A549 (cell line): Measurements from ENCODE around the gene TENM3. TPM values are rescaled to one million over a fixed set of nuclear protein-coding genes. Genes with fewer than 3 reads are reported as not detected.
A peak's percentile ranks its signal among the peaks of the same experiment; 100 is the strongest.

Experiments
- ATAC-seq, 2 experiments: fragments of 200-7000 bp in 1 of 2; fragments of >200 bp in 1 of 2; cut with Nextera tagmentation in 1 of 2; cut with Tn5 transposase in 1 of 2; 3 replicates each; pipeline versions ENCODE4 v1.8.0 to v1.9.1; 2018 to 2020; ENCODE audit warnings: mild to moderate bottlenecking in 1 of 2, moderate library complexity in 1 of 2
- CTCF ChIA-PET: fragments of 300-600 bp; sonication (Branson Sonifier 250); formaldehyde crosslinking; extraction: SDS; loops from one replicate; lab custom pipeline; 2021; ENCODE audit warnings: antibody characterized with exemption, inconsistent platforms; lab: Yijun Ruan, JAX
- POLR2A ChIA-PET: fragments of 350-600 bp; formaldehyde crosslinking; extraction: SDS; loops from one replicate; lab custom pipeline; 2021; ENCODE audit warnings: antibody characterized with exemption, inconsistent platforms; lab: Yijun Ruan, JAX
- DNase-seq, 2 experiments: peaks; one replicate each; pipeline versions ENCODE4 v3.0.0 to v3.0.0-alpha.2; 2011 to 2016; ENCODE audit warnings: low read depth in 1 of 2, low spot score in 1 of 2
- FAIRE-seq: peaks from 2 replicates; lab custom pipeline; 2011; peaks lifted over from hg19 to GRCh38; lab: Jason Lieb, UNC
- H3K27ac ChIP-seq, 2 experiments: fragments of >200 bp; sonication (Bioruptor Twin); formaldehyde crosslinking; 3 replicates each; pipeline ENCODE4 v1.5.1; 2016 to 2017
- H3K4me1 ChIP-seq: fragments of >200 bp; sonication (Bioruptor Twin); formaldehyde crosslinking; 3 replicates; pipeline ENCODE4 v1.6.1; 2016
- H3K4me2 ChIP-seq: fragments of >200 bp; sonication (Bioruptor Twin); formaldehyde crosslinking; 3 replicates; pipeline ENCODE4 v1.6.1; 2016
- H3K4me3 ChIP-seq: fragments of >200 bp; sonication (Bioruptor Twin); formaldehyde crosslinking; 3 replicates; pipeline ENCODE4 v1.5.1; 2016
- H3K9me3 ChIP-seq: fragments of >200 bp; sonication (Bioruptor Twin); formaldehyde crosslinking; 3 replicates; pipeline ENCODE4 v1.6.1; 2016
- CBX2 ChIP-seq: fragments of 200-600 bp; sonication (generic); IDR thresholded peaks from 2 replicates; pipeline ENCODE4 v1.6.1; 2016; ENCODE audit warnings: low read depth, mild to moderate bottlenecking, borderline replicate concordance
- FOSB ChIP-seq: fragments of 250-450 bp; sonication (Bioruptor Pico); IDR thresholded peaks from 2 replicates; pipeline ENCODE4 v1.5.0; 2020; ENCODE audit warnings: mild to moderate bottlenecking, moderate library complexity
- FOSL2 ChIP-seq, 2 experiments: fragments of 450-650 bp in 1 of 2; fragments of >200 bp in 1 of 2; sonication (Bioruptor Twin) in 1 of 2; formaldehyde crosslinking; IDR thresholded peaks; 2 replicates each; pipeline versions ENCODE4 v1.5.0 to v1.6.1; 2016 to 2020; ENCODE audit warnings: mild to moderate bottlenecking in 1 of 2, moderate library complexity in 1 of 2
- GATA3 ChIP-seq: IDR thresholded peaks from 2 replicates; pipeline ENCODE4 v1.6.1; 2012; ENCODE audit warnings: borderline replicate concordance
- HEYL ChIP-seq: fragments of 250-450 bp; sonication (Bioruptor Pico); IDR thresholded peaks from 2 replicates; pipeline ENCODE4 v1.8.0; 2021; ENCODE audit warnings: mild to moderate bottlenecking, moderate library complexity
- HOXB5 ChIP-seq: fragments of 250-450 bp; sonication (Bioruptor Pico); IDR thresholded peaks from 2 replicates; pipeline ENCODE4 v1.5.0; 2020; ENCODE audit warnings: mild to moderate bottlenecking, moderate library complexity
- KDM5A ChIP-seq: fragments of 200-600 bp; sonication (generic); IDR thresholded peaks from 2 replicates; pipeline ENCODE4 v1.6.1; 2016; ENCODE audit warnings: antibody characterized with exemption, mild to moderate bottlenecking
- MAZ ChIP-seq: fragments of 150-350 bp; IDR thresholded peaks from 2 replicates; pipeline ENCODE4 v1.6.1; 2014; ENCODE audit warnings: antibody characterized with exemption, low read depth, low read length, borderline replicate concordance
- NFE2L2 ChIP-seq: fragments of 150-350 bp; conservative IDR thresholded peaks from 2 replicates; pipeline ENCODE4 v1.6.1; 2014; ENCODE audit warnings: low read length
- PHF8 ChIP-seq: fragments of 200-600 bp; sonication (generic); IDR thresholded peaks from 2 replicates; pipeline ENCODE4 v1.6.1; 2016; ENCODE audit warnings: low read depth, mild to moderate bottlenecking, antibody characterized with exemption, moderate library complexity, borderline replicate concordance
- POLR2A ChIP-seq: IDR thresholded peaks from 2 replicates; pipeline ENCODE4 v1.6.1; 2012; ENCODE audit warnings: mild to moderate bottlenecking, low read length
- POLR2AphosphoS2 ChIP-seq: conservative IDR thresholded peaks from 2 replicates; pipeline ENCODE4 v1.6.1; 2012; ENCODE audit warnings: low read length, improper control_type of control experiment, inconsistent platforms
- RNF2 ChIP-seq: fragments of 200-600 bp; sonication (generic); IDR thresholded peaks from 2 replicates; pipeline ENCODE4 v1.6.1; 2016; ENCODE audit warnings: low read depth, mild to moderate bottlenecking, antibody characterized with exemption, moderate library complexity, borderline replicate concordance
- SMC3 ChIP-seq: fragments of >200 bp; sonication (Bioruptor Twin); formaldehyde crosslinking; IDR thresholded peaks from 3 replicates; pipeline ENCODE4 v1.6.1; 2018; ENCODE audit warnings: inconsistent platforms
- TFCP2L1 ChIP-seq: fragments of 250-450 bp; sonication (Bioruptor Pico); IDR thresholded peaks from 2 replicates; pipeline ENCODE4 v1.5.0; 2021; ENCODE audit warnings: mild to moderate bottlenecking
- TP53 ChIP-seq: fragments of 250-450 bp; sonication (Bioruptor Pico); IDR thresholded peaks from 2 replicates; pipeline ENCODE4 v1.5.0; 2021; ENCODE audit warnings: mild to moderate bottlenecking, moderate library complexity
- ZC3H11A ChIP-seq: fragments of 450-650 bp; IDR thresholded peaks from 2 replicates; pipeline ENCODE4 v1.6.1; 2014; ENCODE audit warnings: antibody characterized with exemption, mild to moderate bottlenecking
- ZFP36 ChIP-seq: fragments of 450-650 bp; IDR thresholded peaks from 2 replicates; pipeline ENCODE4 v1.6.1; 2014; ENCODE audit warnings: borderline replicate concordance; ENCODE audit not compliant: partially characterized antibody
- WGBS: methylation state at CpG from one replicate; pipeline ENCODE4 v1.1.6; 2017; ENCODE audit errors: missing lambda C conversion rate; 5-methylcytosine and 5-hydroxymethylcytosine counted together
- polyA plus RNA-seq, 4 experiments: library from polyadenylated mRNA; depleted of rRNA in 3 of 4; stranded (reverse); fragments of >200 nt; fragmentation: RNase III in 1 of 4; extraction: RNeasy Plus Mini Kit Qiagen cat#74134 plus additional on column Dnase treatment in 1 of 4; gene quantifications; 2 replicates in 3 of 4; 3 replicates in 1 of 4; pipeline ENCODE4 v1.2.3, GENCODE V29; 2011 to 2017
- TF ChIP-seq, protein P1 (sequence below): IDR thresholded peaks from 2 replicates; pipeline ENCODE4 v1.6.1; 2012; ENCODE audit warnings: low read depth, borderline replicate concordance
- TF ChIP-seq, protein P2 (sequence below): fragments of 250-450 bp; sonication (Bioruptor Pico); IDR thresholded peaks from 2 replicates; pipeline ENCODE4 v1.5.0; 2021; ENCODE audit warnings: mild to moderate bottlenecking, moderate library complexity, borderline replicate concordance
- TF ChIP-seq, protein P3 (sequence below): fragments of 150-350 bp; IDR thresholded peaks from 2 replicates; pipeline ENCODE4 v1.6.1; 2014; ENCODE audit warnings: low read depth, mild to moderate bottlenecking, low read length

Gene TENM3
- polyA plus RNA-seq, 2 of the 4 experiments (the other 2 are of a cell fraction), result 2.4 to 7.3 TPM

DNA sequence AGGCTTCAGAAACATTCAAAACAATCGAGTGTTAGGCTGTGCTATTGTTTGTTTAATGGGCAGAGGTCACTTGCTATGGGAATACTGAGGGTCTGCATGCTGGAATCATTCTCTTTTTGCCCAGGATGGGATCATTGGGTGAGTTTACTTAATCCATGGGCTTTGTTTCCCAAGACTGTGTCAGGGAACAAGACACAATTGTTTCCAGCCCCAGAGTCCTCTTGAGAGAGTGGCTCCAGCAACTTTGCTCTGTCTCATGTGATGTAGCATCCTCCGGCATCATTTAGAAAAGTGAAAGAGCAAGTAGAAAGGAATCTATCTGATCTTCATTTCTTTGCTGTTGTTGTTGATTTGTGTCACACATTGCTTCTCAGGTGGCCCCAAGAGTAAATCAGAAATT is 1.8 kb downstream of the TENM3 start:
- 38% methylated on average over 2 of the region's 2 CpGs for WGBS
- Histone ChIP-seq H3K4me2 (no peak overlapping the region), H3K4me3 (no peak overlapping the region), H3K4me1 (peaks cover 20% of the 10 kb centered on the region), H3K9me3 (no peaks in the 10 kb centered on the region), H3K27ac (peak overlapping the region in 1 of 2 experiments; percentile 57; a peak in 2 of 6 replicates)
- ATAC-seq (no peak), DNase-seq (no peak), FAIRE-seq (no peak)
- POLR2A ChIA-PET, result interaction anchor here (0.6 kb wide), 1 partner anchor 55 kb away, joined by 4 read pairs; no protein-coding TSS in a partner anchor
- CTCF ChIA-PET, result no interaction called here
- TF ChIP-seq POLR2AphosphoS2 (no peak), GATA3 (no peak), POLR2A (no peak), ZFP36 (no peak), HEYL (CRISPR knock-in tag) (no peak), HOXB5 (CRISPR knock-in tag) (no peak), TP53 (no peak), ZC3H11A (no peak), FOSB (CRISPR knock-in tag) (no peak), NFE2L2 (no peak), TFCP2L1 (CRISPR knock-in tag) (no peak), FOSL2 (IDR thresholded peaks at IDR 0.05) (no peak), FOSL2 (CRISPR knock-in tag; IDR thresholded peaks at IDR 0.05) (no peak), MAZ (no peak), KDM5A (no peak)
- TF ChIP-seq, protein P1, sequence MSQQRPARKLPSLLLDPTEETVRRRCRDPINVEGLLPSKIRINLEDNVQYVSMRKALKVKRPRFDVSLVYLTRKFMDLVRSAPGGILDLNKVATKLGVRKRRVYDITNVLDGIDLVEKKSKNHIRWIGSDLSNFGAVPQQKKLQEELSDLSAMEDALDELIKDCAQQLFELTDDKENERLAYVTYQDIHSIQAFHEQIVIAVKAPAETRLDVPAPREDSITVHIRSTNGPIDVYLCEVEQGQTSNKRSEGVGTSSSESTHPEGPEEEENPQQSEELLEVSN, result no peak
- TF ChIP-seq, protein P2, sequence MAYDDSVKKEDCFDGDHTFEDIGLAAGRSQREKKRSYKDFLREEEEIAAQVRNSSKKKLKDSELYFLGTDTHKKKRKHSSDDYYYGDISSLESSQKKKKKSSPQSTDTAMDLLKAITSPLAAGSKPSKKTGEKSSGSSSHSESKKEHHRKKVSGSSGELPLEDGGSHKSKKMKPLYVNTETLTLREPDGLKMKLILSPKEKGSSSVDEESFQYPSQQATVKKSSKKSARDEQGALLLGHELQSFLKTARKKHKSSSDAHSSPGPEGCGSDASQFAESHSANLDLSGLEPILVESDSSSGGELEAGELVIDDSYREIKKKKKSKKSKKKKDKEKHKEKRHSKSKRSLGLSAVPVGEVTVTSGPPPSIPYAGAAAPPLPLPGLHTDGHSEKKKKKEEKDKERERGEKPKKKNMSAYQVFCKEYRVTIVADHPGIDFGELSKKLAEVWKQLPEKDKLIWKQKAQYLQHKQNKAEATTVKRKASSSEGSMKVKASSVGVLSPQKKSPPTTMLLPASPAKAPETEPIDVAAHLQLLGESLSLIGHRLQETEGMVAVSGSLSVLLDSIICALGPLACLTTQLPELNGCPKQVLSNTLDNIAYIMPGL (CRISPR knock-in tag), result no peak
- TF ChIP-seq, protein P3, sequence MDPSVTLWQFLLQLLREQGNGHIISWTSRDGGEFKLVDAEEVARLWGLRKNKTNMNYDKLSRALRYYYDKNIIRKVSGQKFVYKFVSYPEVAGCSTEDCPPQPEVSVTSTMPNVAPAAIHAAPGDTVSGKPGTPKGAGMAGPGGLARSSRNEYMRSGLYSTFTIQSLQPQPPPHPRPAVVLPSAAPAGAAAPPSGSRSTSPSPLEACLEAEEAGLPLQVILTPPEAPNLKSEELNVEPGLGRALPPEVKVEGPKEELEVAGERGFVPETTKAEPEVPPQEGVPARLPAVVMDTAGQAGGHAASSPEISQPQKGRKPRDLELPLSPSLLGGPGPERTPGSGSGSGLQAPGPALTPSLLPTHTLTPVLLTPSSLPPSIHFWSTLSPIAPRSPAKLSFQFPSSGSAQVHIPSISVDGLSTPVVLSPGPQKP, result no peak
- TF ChIP-seq, all 56 proteins: peak for 0

DNA sequence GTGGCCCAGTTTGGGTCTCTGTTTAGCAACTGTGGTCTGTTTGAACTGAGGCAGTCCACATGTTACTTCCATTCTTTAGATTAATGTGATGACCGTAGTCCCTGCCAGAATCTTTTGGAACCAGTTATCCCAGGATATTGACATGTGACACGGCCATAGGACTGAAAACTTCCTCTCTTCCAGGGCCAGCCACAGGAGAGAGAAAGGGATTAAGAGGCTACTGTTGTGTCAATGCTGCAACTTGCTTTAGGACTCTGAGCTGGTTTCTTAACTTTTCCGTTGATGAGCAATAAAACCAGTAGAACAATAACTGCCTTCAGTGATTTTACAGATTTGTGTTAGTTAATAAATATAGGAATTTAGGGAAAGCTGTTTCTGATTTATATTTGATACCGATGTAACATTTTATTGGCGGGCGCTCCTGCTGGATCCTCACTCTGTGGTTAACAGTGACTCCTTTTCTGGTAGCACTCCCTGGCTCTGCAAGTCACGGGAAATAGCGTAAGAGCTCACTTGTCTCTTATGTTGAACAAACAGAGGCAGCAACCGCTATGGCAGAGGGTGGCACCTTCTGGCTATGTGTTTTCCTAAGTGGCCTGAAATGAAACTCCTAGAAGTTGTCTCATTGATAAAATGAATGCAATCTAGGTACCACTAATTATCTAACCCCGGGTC is 2.5 kb downstream of the TENM3 start:
- 59% methylated on average over 10 of the region's 10 CpGs for WGBS
- ATAC-seq (no peak), FAIRE-seq (no peak), DNase-seq (no peak)
- Histone ChIP-seq H3K4me1 (peaks cover 16% of the 10 kb centered on the region), H3K4me3 (no peak overlapping the region), H3K27ac (peak overlapping the region in 1 of 2 experiments; percentile 57; a peak in 2 of 6 replicates), H3K9me3 (no peaks in the 10 kb centered on the region), H3K4me2 (no peak overlapping the region)
- TF ChIP-seq PHF8, result no peak
- no peak for TF ChIP-seq SMC3
- no peak for TF ChIP-seq CBX2
- TF ChIP-seq, protein P1, result no peak
- no peak for TF ChIP-seq RNF2
- ChIA-PET CTCF (no interaction called here), POLR2A (no interaction called here)
